HT-29 (cell line): ENCODE data around the gene COQ10A. TPM values are rescaled to one million over a fixed set of nuclear protein-coding genes. Genes with fewer than 3 reads are reported as not detected.
"Not testable (repeated sequence)": the region's sequence is repeated elsewhere in the genome, so short reads cannot be mapped to it uniquely, and the experiment has no call there.

Experiments used
- DNase-seq: peaks from one replicate; pipeline ENCODE4 v3.0.0-alpha.2; 2015; ENCODE audit warnings: low spot score
- total RNA-seq: library from RNA; depleted of rRNA; stranded (reverse); fragments of >200 nt; shearing (Covaris generic); gene quantifications from 2 replicates; pipeline ENCODE4 v1.2.3, GENCODE V29; 2014

Gene COQ10A
- total RNA-seq, 1 experiment from 2014 or later, result 20.8 TPM

GRCh38 chr12:56242986-56243385 is 23.8 kb upstream of the COQ10A start:
- no peak for DNase-seq

- DNase-seq, result no peak
Measured at GRCh38 chr12:56243731-56244181, 23.0 kb upstream of the COQ10A start.

DNA sequence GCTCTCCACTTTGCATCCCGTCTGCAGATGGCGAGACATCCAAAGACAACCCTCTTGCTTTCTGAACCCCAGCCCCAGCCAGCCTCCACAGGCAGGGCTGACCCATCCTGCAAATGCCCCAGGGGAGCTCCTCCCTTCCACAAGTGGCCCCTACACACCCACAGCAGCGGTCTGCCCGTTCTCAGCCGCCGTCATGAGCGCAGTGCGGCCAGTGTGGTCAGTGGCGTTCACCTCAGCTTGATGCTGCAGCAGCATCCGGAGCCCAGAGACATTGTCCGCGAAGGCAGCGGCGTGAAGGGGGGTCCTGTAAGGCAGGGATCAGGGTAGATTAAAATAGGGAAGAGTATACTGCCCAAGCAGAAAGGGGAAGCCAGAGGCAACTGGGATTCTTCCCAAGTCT is 22.2 kb upstream of the COQ10A start:
- DNase-seq, result no peak

DNA sequence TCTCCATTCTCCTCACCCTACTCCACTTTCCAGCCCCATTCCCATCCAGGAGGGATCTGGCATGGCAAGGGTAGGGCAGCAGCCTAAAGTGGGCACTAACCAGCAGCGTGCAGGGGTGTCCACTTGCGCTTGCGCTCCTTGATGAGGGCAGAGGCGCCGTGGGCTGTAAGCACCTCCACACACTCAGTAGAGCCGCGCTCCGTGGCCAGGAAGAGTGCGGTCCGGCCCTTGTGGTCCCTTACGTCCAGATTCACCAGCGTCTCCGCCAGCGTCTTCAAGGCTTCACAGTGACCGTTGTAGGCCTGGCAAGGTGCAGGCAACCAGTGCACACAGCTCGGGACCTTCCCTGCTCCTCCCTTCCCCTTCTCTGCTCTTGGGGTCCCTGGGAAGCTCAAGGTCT is 18.8 kb upstream of the COQ10A start:
- no peak for DNase-seq

DNA sequence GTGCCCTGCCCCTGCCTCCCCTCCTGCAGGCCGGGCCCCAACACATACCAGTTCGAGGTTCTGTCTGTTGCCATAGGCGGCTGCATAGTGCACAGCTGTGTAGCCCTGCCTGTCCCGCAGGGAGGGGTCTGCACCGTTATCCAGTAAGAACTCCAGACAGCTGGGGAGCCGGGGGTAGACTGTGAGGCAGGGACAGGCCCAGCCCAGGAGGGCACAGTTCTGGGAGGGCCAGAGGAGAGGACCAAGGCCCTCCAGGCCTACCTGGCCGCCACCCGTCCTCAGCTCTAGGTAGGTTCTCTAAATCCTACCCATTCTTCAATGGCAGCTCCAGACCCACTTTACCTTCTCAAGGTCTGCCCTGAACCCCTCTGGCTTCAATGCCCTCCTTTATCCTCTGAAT is 18.0 kb upstream of the COQ10A start:
- no peak for DNase-seq

DNA sequence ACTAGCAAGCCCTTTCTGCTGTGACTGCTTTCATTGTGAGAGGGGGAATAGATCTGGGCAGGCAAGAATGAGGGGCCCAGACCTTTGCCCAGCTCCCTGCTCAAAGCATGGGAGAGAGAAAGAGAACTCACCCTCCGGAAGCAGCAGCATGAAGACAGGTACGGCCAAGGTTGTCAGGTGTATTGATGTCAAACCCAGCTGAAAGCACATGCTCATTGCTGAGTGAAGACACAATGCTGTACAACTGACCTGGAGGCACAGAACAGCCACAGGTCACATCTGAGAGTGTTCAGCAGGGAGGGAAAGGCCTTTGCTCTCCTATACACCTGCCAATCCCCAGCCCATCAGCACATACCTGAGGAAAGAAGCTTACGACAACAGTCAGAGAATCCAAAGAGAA is 14.1 kb upstream of the COQ10A start:
- DNase-seq, result no peak

- DNase-seq, result no peak
Measured at GRCh38 chr12:56253091-56253490, 13.7 kb upstream of the COQ10A start.

DNA sequence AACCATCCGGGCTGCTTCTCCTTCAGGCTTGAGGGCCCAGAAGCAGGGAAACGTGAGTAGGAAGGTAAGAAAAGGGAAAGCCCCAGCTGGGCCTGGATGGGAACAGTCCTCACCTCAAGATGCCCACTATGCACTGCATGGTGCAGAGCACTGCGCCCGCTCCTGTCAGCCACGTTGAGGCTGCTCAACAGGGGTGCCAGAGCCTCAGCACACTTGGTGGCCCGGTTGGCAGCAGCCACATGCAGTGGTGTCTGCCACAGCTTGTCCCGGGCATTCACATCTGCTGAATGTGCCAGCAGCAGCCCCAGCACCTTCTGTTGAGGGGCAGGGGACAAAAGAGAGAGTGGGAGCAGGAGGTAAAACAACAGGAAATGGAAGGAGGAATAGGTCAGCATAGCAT is 11.1 kb upstream of the COQ10A start:
- no peak for DNase-seq

GRCh38 chr12:56256326-56256960 is 10.3 kb upstream of the COQ10A start:
- no peak for DNase-seq

DNA sequence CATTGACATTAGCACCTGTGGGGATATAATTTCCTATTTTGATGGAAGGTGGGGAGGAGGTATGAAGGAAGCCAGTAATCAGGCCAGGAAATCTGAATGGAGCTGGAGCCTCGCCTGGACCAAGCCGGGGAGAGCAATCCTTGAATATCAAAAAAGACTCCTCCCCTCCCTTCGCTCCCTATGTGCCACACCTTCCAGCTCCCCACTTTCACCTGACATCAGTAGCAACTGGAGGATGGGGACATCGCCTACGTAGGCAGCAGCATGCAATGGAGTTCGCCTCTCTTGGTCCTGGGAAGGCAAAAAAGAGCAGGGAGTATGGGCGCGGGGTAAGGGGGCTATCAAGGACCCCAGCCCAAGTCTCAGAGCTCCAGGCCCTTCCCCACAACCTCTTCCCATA is 9.7 kb upstream of the COQ10A start:
- no peak for DNase-seq

- peak; percentile 25 for DNase-seq
Measured at GRCh38 chr12:56257491-56258067, 9.2 kb upstream of the COQ10A start.

DNA sequence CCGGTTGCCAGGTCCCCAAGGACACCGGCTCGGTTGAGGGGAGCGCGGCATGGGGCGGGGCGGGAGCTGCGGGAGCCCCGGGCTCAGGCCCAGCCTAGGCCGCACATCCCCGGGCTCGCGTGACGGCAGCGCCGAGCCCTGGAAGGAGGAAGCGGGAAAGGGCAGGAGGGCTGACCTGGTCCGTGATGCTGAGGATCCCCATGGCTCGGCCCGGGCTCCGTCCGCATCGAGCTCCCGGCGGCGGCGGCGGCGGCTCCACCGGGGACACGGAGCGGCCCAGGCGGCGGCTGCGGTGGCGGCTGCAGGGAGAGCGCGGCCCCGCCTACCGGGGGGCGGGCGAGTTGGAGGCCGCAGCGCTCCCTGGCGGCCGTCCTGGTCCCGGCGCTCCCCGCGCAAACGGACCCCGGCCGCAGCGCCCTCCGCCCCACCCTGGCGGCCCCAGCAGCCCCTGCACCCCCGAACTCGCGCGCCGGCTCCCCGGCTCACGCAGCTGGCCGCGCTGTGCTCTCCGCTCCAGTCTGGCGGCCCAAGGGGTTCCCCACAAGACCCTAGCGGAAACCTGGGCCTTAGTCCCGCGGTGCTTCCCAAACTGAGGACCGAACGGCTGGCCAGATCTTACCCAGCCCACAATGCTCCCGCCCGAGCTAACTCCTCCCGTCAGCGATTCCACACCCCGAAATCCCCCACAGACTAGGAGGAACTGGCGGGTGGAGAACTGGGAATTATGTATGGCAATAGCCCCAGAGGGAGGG is 8.5 kb upstream of the COQ10A start, which contains the start of gene ANKRD52:
TSS of gene ANKRD52 (minus strand) at position 317 of the 752 bp plus-strand sequence. CDS start at position 202, 115 bp downstream.
- DNase-seq, result peak; percentile 80

- no peak for DNase-seq
Measured at GRCh38 chr12:56258820-56259183, 7.9 kb upstream of the COQ10A start.

GRCh38 chr12:56260380-56260779 is 6.4 kb upstream of the COQ10A start:
- DNase-seq, result no peak

DNA sequence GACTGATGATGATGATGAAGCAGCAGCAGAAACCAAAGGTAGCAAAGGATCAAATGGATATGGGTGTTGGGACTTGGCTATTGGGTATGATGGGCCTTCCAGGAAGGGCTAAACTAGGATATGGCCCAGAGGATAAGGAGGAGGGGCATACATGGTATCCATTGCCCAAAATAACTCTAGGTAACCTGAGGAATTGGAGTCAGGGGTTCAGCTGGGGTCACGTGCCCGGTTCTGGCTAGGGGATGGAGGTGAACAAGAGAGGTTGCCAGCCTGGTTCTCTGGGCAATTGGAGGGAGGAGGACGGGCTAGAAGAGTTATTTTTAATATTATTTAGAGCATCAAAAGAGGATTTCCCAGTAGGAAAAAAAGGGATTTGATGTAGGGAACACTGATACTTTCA is 5.8 kb upstream of the COQ10A start:
- DNase-seq, result no peak

DNA sequence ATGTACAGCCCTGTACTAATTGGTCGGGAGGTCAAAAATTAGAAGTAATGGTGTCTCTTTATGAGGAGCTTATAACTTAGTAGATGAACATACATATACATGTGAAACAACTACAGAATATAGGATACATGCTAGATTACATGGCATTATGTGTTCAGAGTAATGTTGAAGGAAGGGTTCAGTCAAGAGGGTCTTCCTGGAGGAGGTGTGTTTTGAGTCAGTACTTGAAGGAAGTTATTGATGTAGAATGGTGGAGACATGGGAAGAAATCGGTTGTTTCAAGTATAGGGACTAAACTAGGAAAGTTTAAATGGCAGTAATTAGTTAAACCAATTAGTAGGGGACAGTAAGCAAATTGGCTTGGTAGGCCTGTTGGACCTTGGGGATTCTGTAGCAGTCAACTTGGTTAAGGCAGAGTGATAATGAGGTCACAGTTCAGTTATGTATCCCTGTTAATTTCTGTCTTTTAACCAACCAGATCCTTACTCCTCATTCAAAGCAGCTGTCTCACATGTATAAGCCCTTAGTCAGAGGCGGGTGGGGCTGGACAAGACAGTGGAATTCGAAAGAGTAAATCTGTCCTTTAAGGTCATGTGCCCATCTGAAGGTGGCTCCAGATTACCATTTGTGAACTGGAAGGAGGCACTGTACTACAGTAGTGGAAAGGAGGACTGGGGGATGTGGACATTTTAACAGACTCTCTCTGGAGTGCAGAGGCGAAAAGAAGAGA is 5.1 kb upstream of the COQ10A start:
- DNase-seq, result peak; percentile 41

DNA sequence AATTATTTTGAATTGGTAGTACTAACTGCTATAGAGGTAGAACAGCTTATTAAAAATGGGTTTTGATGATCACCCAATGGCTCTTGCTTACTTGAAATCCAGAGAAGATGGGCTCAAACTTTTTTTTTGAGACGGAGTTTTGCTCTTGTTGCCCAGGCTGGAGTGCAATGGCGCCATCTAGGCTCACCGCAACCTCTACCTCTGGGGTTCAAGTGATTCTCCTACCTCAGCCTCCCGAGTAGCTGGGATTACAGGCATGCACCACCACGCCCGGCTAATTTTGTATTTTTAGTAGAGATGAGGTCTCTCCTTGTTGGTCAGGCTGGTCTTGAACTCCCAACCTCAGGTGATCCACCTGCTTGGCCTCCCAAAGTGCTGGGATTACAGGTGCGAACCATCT is 3.8 kb upstream of the COQ10A start:
- DNase-seq, result not testable (repeated sequence)

DNA sequence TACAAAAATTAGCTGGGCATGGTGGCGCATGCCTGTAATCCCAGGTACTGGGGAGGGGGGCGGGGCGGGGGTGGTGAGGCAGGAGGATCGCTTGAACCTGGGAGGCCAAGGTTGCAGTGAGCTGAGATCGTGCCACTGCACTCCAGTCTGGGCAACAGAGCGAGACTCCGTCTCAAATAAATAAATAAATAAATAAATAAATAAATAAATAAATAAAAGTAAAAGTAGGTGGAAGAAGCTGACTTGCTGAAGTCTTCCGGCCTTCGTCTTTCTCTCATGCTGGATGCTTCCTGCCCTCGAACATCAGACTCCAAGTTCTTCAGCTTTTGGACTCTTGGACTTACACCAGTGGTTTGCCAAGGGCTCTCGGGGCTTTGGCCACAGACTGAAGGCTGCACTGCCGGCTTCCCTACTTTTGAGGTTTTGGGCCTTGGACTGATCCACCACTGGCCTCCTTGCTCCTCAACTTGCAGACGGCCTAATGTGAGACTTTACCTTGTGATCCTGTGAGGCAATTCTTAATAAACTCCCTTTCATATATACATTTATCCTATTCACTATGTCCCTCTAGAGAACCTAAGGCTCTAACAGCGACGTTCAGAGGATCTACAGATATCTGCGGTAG is 562 bp upstream of the COQ10A start:
- DNase-seq, result not testable (repeated sequence)

DNA sequence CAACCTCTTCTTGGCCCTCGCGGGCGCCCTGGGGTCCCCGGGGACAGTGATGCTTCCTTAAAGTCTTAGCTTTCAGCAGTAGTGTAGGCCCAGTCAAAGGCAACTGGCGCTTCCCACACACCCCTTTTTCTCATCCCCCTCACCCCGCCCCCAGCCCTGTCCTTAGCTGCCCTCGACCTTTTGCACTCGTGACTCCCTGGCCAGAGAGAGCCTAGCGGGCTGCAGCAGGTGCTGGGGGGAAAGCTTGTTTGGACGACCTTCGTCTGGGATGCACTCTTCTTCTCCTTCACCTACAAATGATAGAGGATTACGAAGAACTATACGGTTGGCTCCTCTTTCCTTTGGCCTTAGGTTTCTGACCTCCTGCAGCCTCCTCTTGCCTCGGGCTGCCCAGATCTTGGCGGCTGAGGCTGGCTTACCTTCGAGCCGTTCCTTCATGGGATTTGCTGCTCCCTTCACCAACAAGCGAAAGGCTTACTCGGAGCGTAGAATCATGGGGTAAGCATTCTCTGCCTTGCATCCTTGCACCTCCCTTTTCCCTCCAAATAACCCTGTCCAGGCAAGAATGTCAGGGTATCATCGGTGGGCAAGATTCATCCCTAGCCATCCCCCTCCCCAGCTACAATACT is 815 bp downstream of the COQ10A start:
- DNase-seq, result no peak

- DNase-seq, result peak; percentile 37
Measured at GRCh38 chr12:56271031-56271430, 4.3 kb downstream of the COQ10A start.

GRCh38 chr12:56272468-56272867 is 5.7 kb downstream of the COQ10A start:
- DNase-seq, result not testable (repeated sequence)
